Measurements from ENCODE around the gene HORMAD2. TPM values are rescaled to one million over a fixed set of nuclear protein-coding genes. Genes with fewer than 3 reads are reported as not detected.

The HORMAD2 gene
- total RNA-seq, 6 donors from 2014 or later: 0.80 TPM; not detected in 5

GRCh38 chr22:30129636-30130035, 49.4 kb downstream of the HORMAD2 start:
- Histone ChIP-seq H3K36me3 (no peaks in the 10 kb centered on the region), H3K4me1 (no peaks in the 10 kb centered on the region), H3K4me3 (no peak overlapping the region), H3K9me3 (no peaks in the 10 kb centered on the region), H3K27ac (no peak overlapping the region), H3K27me3 (no peaks in the 10 kb centered on the region)
- WGBS, 2 donors: 94 to 100% methylated on average over 1 of the region's 1 CpG
- TF ChIP-seq EP300 (IDR thresholded peaks at IDR 0.05): no peak
- no peak for TF ChIP-seq CTCF (IDR thresholded peaks at IDR 0.05)
- no peak for TF ChIP-seq POLR2A (IDR thresholded peaks at IDR 0.05)
- no peak for TF ChIP-seq POLR2AphosphoS5 (IDR thresholded peaks at IDR 0.05)
- DNase-seq (no peak), ATAC-seq (ENCODE audit: low FRiP score in 2 of 2) (no peak)

- no peaks in the 10 kb centered on the region for H3K36me3 ChIP-seq
- TF ChIP-seq POLR2A (IDR thresholded peaks at IDR 0.05): no peak
- no peak for TF ChIP-seq EP300 (IDR thresholded peaks at IDR 0.05)
- TF ChIP-seq CTCF (IDR thresholded peaks at IDR 0.05): no peak
- no peak for TF ChIP-seq POLR2AphosphoS5 (IDR thresholded peaks at IDR 0.05)
- H3K9me3 ChIP-seq: no peaks in the 10 kb centered on the region
- no peak overlapping the region for H3K27ac ChIP-seq
- WGBS, 2 donors: 68 to 71% methylated on average over 4 of the region's 4 CpGs
- H3K4me1 ChIP-seq: no peaks in the 10 kb centered on the region
- ATAC-seq (ENCODE audit: low FRiP score in 2 of 2) (no peak), DNase-seq (no peak)
- no peaks in the 10 kb centered on the region for H3K27me3 ChIP-seq
- no peak overlapping the region for H3K4me3 ChIP-seq
Observed at GRCh38 chr22:30132290-30132996, 52.2 kb downstream of the HORMAD2 start.

GRCh38 chr22:30140414-30140813, 60.1 kb downstream of the HORMAD2 start:
- no peak for ATAC-seq (ENCODE audit: low FRiP score in 2 of 2)
- H3K9me3 ChIP-seq: peaks cover 3 to 16% (median 11%) of the 10 kb centered on the region in 4 donors
- TF ChIP-seq POLR2A (IDR thresholded peaks at IDR 0.05) (no peak), POLR2AphosphoS5 (IDR thresholded peaks at IDR 0.05) (no peak), CTCF (IDR thresholded peaks at IDR 0.05) (no peak), EP300 (IDR thresholded peaks at IDR 0.05) (no peak)

GRCh38 chr22:30143265-30143664, 63.0 kb downstream of the HORMAD2 start:
- WGBS, 2 donors: 86 to 94% methylated on average over 2 of the region's 2 CpGs
- Histone ChIP-seq H3K27me3 (no peaks in the 10 kb centered on the region), H3K27ac (no peak overlapping the region), H3K4me3 (no peak overlapping the region), H3K9me3 (peaks cover 3 to 16% (median 11%) of the 10 kb centered on the region in 4 donors), H3K4me1 (no peaks in the 10 kb centered on the region), H3K36me3 (no peaks in the 10 kb centered on the region)
- ATAC-seq (ENCODE audit: low FRiP score in 2 of 2): no peak
- no peak for DNase-seq
- TF ChIP-seq POLR2AphosphoS5 (IDR thresholded peaks at IDR 0.05): no peak
- TF ChIP-seq POLR2A (IDR thresholded peaks at IDR 0.05): no peak
- no peak for TF ChIP-seq EP300 (IDR thresholded peaks at IDR 0.05)
- TF ChIP-seq CTCF (IDR thresholded peaks at IDR 0.05): no peak

More at GRCh38 chr22:30140414-30140813, 60.1 kb downstream of the HORMAD2 start:
- H3K27me3 ChIP-seq: no peaks in the 10 kb centered on the region
- no peaks in the 10 kb centered on the region for H3K36me3 ChIP-seq
- no peak for DNase-seq
- H3K27ac ChIP-seq: no peak overlapping the region
- no peaks in the 10 kb centered on the region for H3K4me1 ChIP-seq
- no peak overlapping the region for H3K4me3 ChIP-seq

- Histone ChIP-seq H3K9me3 (peaks cover 3 to 16% (median 11%) of the 10 kb centered on the region in 4 donors), H3K4me1 (no peaks in the 10 kb centered on the region), H3K27me3 (no peaks in the 10 kb centered on the region), H3K4me3 (no peak overlapping the region), H3K27ac (no peak overlapping the region), H3K36me3 (no peaks in the 10 kb centered on the region)
- TF ChIP-seq EP300 (IDR thresholded peaks at IDR 0.05): no peak
- no peak for TF ChIP-seq POLR2AphosphoS5 (IDR thresholded peaks at IDR 0.05)
- no peak for TF ChIP-seq CTCF (IDR thresholded peaks at IDR 0.05)
- no peak for TF ChIP-seq POLR2A (IDR thresholded peaks at IDR 0.05)
- DNase-seq (no peak), ATAC-seq (ENCODE audit: low FRiP score in 2 of 2) (no peak)
- WGBS, 2 donors: 68 to 82% methylated on average over 5 of the region's 5 CpGs
Observed at GRCh38 chr22:30144391-30144790, 64.1 kb downstream of the HORMAD2 start.
